IMR-90 (cell line): ENCODE data around the gene CRTAC1. TPM values are rescaled to one million over a fixed set of nuclear protein-coding genes. Genes with fewer than 3 reads are reported as not detected.

Experiments used
- ATAC-seq: fragments of 200-7000 bp; cut with Tn5 transposase; 2 replicates; pipeline ENCODE4 v1.9.1; 2020; ENCODE audit warnings: low read depth, mild to moderate bottlenecking, moderate library complexity
- BruUV-seq: library from RNA; stranded (reverse); fragments of 400-500 nt; replicated peaks from 2 replicates; lab custom pipeline; 2021; lab: Mats Ljungman, UMichigan
- CTCF ChIA-PET: fragments of 300-600 bp; formaldehyde crosslinking; extraction: SDS; loops from one replicate; lab custom pipeline; 2021; ENCODE audit warnings: antibody characterized with exemption; lab: Yijun Ruan, JAX
- POLR2A ChIA-PET: fragments of 300-600 bp; sonication (Branson Sonifier 250); formaldehyde crosslinking; loops from one replicate; lab custom pipeline; 2022; ENCODE audit warnings: antibody characterized with exemption; ENCODE audit not compliant: unreplicated experiment; lab: Charles Lee
- DNase-seq: peaks from one replicate; pipeline ENCODE4 v3.0.0; 2013
- H2AFZ ChIP-seq: replicated peaks from 2 replicates; pipeline ENCODE3; 2013; ENCODE audit warnings: low read length, mild to moderate bottlenecking; ENCODE audit not compliant: poor library complexity
- H2AK5ac ChIP-seq: 2 replicates; pipeline ENCODE4 v1.6.1; 2013; ENCODE audit warnings: low read depth, low read length, inconsistent platforms
- H2AK9ac ChIP-seq: replicated peaks from 2 replicates; pipeline ENCODE3; 2013; ENCODE audit warnings: mild to moderate bottlenecking, low read depth, low read length, moderate library complexity; ENCODE audit not compliant: poor library complexity
- H2BK120ac ChIP-seq: 2 replicates; pipeline ENCODE4 v1.6.1; 2013; ENCODE audit warnings: low read depth, low read length, inconsistent platforms
- H2BK15ac ChIP-seq: 3 replicates; pipeline ENCODE4 v1.6.1; 2013; ENCODE audit warnings: low read depth, low read length, inconsistent platforms
- H2BK20ac ChIP-seq: 2 replicates; pipeline ENCODE4 v1.6.1; 2013; ENCODE audit warnings: low read depth, mild to moderate bottlenecking, inconsistent platforms, low read length, moderate library complexity
- H2BK5ac ChIP-seq: 2 replicates; pipeline ENCODE4 v1.6.1; 2013; ENCODE audit warnings: mild to moderate bottlenecking, low read depth, low read length, inconsistent platforms; ENCODE audit not compliant: poor library complexity, severe bottlenecking
- H3K14ac ChIP-seq: replicated peaks from 2 replicates; pipeline ENCODE4 v1.6.1; 2013; ENCODE audit warnings: low read depth, low read length, inconsistent platforms
- H3K18ac ChIP-seq: 2 replicates; pipeline ENCODE4 v1.6.1; 2013; ENCODE audit warnings: low read depth, low read length, control low read depth
- H3K23ac ChIP-seq: 2 replicates; pipeline ENCODE4 v1.6.1; 2013; ENCODE audit warnings: low read depth, low read length, inconsistent platforms
- H3K27ac ChIP-seq: 2 replicates; pipeline ENCODE4 v1.5.1; 2013; ENCODE audit warnings: mild to moderate bottlenecking, control low read depth, low read length; ENCODE audit not compliant: insufficient read depth
- H3K27me3 ChIP-seq: 2 replicates; pipeline ENCODE4 v1.6.1; 2013; ENCODE audit warnings: low read length; ENCODE audit not compliant: control insufficient read depth, insufficient read depth
- H3K36me3 ChIP-seq: 2 replicates; pipeline ENCODE4 v1.6.1; 2013; ENCODE audit warnings: low read length, mixed read lengths; ENCODE audit not compliant: control insufficient read depth, insufficient read depth
- H3K4ac ChIP-seq: 2 replicates; pipeline ENCODE4 v1.6.1; 2013; ENCODE audit warnings: low read depth, low read length, inconsistent platforms
- H3K4me1 ChIP-seq: 2 replicates; pipeline ENCODE4 v1.6.1; 2013; ENCODE audit warnings: low read length, mixed read lengths; ENCODE audit not compliant: control insufficient read depth, insufficient read depth
- H3K4me2 ChIP-seq: 2 replicates; pipeline ENCODE4 v1.6.1; 2013; ENCODE audit warnings: low read depth, mild to moderate bottlenecking, control low read depth, low read length, moderate library complexity
- H3K4me3 ChIP-seq: 2 replicates; pipeline ENCODE4 v1.5.1; 2013; ENCODE audit warnings: low read depth, mild to moderate bottlenecking, control low read depth, low read length, moderate library complexity; ENCODE audit not compliant: insufficient read depth
- H3K56ac ChIP-seq: 2 replicates; pipeline ENCODE4 v1.6.1; 2013; ENCODE audit warnings: low read length, inconsistent platforms; ENCODE audit not compliant: insufficient read depth; ENCODE audit errors: extremely low read depth
- H3K79me1 ChIP-seq, 2 experiments: 2 replicates each; pipeline ENCODE4 v1.6.1; 2013; ENCODE audit warnings: low read length in 2 of 2, inconsistent platforms in 1 of 2, low read depth in 1 of 2
- H3K9ac ChIP-seq: 2 replicates; pipeline ENCODE4 v1.6.1; 2013; ENCODE audit warnings: low read depth, low read length, control low read depth
- H3K9me1 ChIP-seq: 2 replicates; pipeline ENCODE4 v1.6.1; 2013; ENCODE audit warnings: low read length, inconsistent platforms; ENCODE audit not compliant: insufficient read depth
- H3K9me3 ChIP-seq: 2 replicates; pipeline ENCODE4 v1.6.1; 2013; ENCODE audit warnings: low read length; ENCODE audit not compliant: control insufficient read depth, insufficient read depth
- H4K20me1 ChIP-seq: 2 replicates; pipeline ENCODE4 v1.6.1; 2013; ENCODE audit warnings: low read length, inconsistent platforms; ENCODE audit not compliant: insufficient read depth
- H4K5ac ChIP-seq: 2 replicates; pipeline ENCODE4 v1.6.1; 2013; ENCODE audit warnings: mild to moderate bottlenecking, low read depth, low read length, control low read depth
- H4K8ac ChIP-seq, 2 experiments: 2 replicates each; pipeline ENCODE4 v1.6.1; 2013; ENCODE audit warnings: low read depth in 2 of 2, low read length in 2 of 2, control low read depth in 1 of 2, inconsistent platforms in 1 of 2
- H4K91ac ChIP-seq: 2 replicates; pipeline ENCODE4 v1.6.1; 2013; ENCODE audit warnings: low read depth, low read length, inconsistent platforms; ENCODE audit not compliant: insufficient read depth
- CHD1 ChIP-seq: IDR thresholded peaks from 2 replicates; pipeline ENCODE4 v1.6.1; 2012; ENCODE audit warnings: low read depth, low read length, improper control_type of control experiment
- RAD21 ChIP-seq: IDR thresholded peaks from 2 replicates; pipeline ENCODE4 v1.6.1; 2012; ENCODE audit warnings: low read length, improper control_type of control experiment
- RCOR1 ChIP-seq: IDR thresholded peaks from 2 replicates; pipeline ENCODE4 v1.6.1; 2012; ENCODE audit warnings: mild to moderate bottlenecking, low read length, improper control_type of control experiment; ENCODE audit not compliant: insufficient replicate concordance
- WGBS, 2 experiments: methylation state at CpG; one replicate each; pipeline versions ENCODE4 v1.1.5 to v1.1.7; 2013; ENCODE audit warnings: missing lambda C conversion rate in 2 of 2; ENCODE audit not compliant: insufficient read length in 1 of 2; ENCODE audit errors: extremely low coverage in 2 of 2; 5-methylcytosine and 5-hydroxymethylcytosine counted together
- dilution Hi-C: fragments of 300-500 bp; cut with HindIII; formaldehyde crosslinking; loops from one replicate; pipeline ENCODE4 v1.14.3; 2018; ENCODE audit warnings: low sequenced_read_pairs; ENCODE audit not compliant: unreplicated experiment
- in situ Hi-C: fragments of 300-500 bp; cut with MboI; formaldehyde crosslinking; loops from 3 replicates; pipeline ENCODE4 v1.14.3; 2019; ENCODE audit warnings: low sequenced_read_pairs, inconsistent platforms, mixed read lengths
- intact Hi-C: fragments of 100-400 bp; cut with micrococcal nuclease; formaldehyde crosslinking; loops from 2 replicates; pipeline ENCODE4 v1.10.0; 2022
- polyA plus RNA-seq, 3 experiments: library from polyadenylated mRNA; depleted of rRNA; stranded (reverse); fragments of >200 nt; gene quantifications; 2 replicates each; pipeline ENCODE4 v1.2.3, GENCODE V29; 2012; ENCODE audit warnings: low replicate concordance in 1 of 3
- total RNA-seq: library from RNA; depleted of rRNA; stranded (reverse); fragments of >200 nt; gene quantifications from 2 replicates; pipeline ENCODE4 v1.2.3, GENCODE V29; 2012

CRTAC1 gene
- total and polyA plus RNA-seq, 2 of the 4 experiments (the other 2 are of a cell fraction) = not detected

- Histone ChIP-seq H3K4ac (no peak overlapping the region), H3K23ac (no peak overlapping the region), H4K8ac (no peak overlapping the region), H3K27me3 (peaks cover 15% of the 10 kb centered on the region), H4K20me1 (no peaks in the 10 kb centered on the region), H3K14ac (no peak overlapping the region), H3K9ac (no peak overlapping the region), H2AFZ (no peak overlapping the region), H2AK9ac (no peak overlapping the region), H3K56ac (no peak overlapping the region), H3K4me3 (no peak overlapping the region), H4K5ac (no peak overlapping the region), H2BK120ac (no peak overlapping the region), H2BK20ac (no peak overlapping the region), H3K18ac (no peak overlapping the region), H3K36me3 (no peaks in the 10 kb centered on the region), H3K79me1 (no peaks in the 10 kb centered on the region), H2AK5ac (no peak overlapping the region), H2BK5ac (no peak overlapping the region), H3K9me3 (no peaks in the 10 kb centered on the region), H2BK15ac (no peak overlapping the region), H3K9me1 (no peaks in the 10 kb centered on the region), H3K4me2 (no peak overlapping the region), H3K4me1 (no peaks in the 10 kb centered on the region), H4K91ac (no peak overlapping the region), H3K27ac (no peak overlapping the region)
- DNase-seq (no peak), ATAC-seq (no peak)
- intact Hi-C loops (no loop called here), in situ Hi-C loops (no loop called here), dilution Hi-C loops (no loop called here)
- TF ChIP-seq RAD21 = no peak
- TF ChIP-seq CHD1 = no peak
- TF ChIP-seq RCOR1 = no peak
- ChIA-PET POLR2A (no interaction called here), CTCF (interaction anchor here (0.6 kb wide), 1 partner anchor 1386 kb away, joined by 3 read pairs; no protein-coding TSS in a partner anchor)
- no CpG with 5 or more reads among the region's 1 CpG for WGBS, 2 experiments
- no TSS peak for BruUV-seq
Observed at GRCh38 chr10:97858001-97858439, 172.4 kb downstream of the CRTAC1 start.
